Heart left ventricle (tissue), 13 donors: ENCODE measurements around the gene UBE2E2.

Experiments used
- CTCF ChIP-seq, 12 donors: fragments of 200-600 bp; sonication (generic) in 4 of 12; IDR thresholded peaks; one replicate each; pipeline versions ENCODE4 v1.5.0 to v1.8.0; 2018 to 2022; ENCODE audit warnings: antibody characterized with exemption in 12 of 12, mild to moderate bottlenecking in 5 of 12
- POLR2A ChIP-seq, 2 donors: fragments of 450-650 bp; IDR thresholded peaks; one replicate each; pipeline ENCODE4 v1.6.1; 2017; ENCODE audit warnings: antibody characterized with exemption in 2 of 2, mild to moderate bottlenecking in 2 of 2, moderate library complexity in 2 of 2
- donor health status: ischemic (EF 13 %, LVEDD 7.1; RV severe dilation, severe dysfunction).
- donor health status: DM: no; HTN: yes; CAD: no.
- donor health status: DM: no; HTN: no; CAD: no.
- donor health status: ischemic (EF 25% LVEDD 6.9; RV normal size, moderate dysfunction).
- donor health status: ischemic (EF 25% LVEDD 5.7; RV mildly dilated, moderate dysfunction).
- donor health status: ischemic (EF 35%, LVEDD 5.7; RV mildly dilated, moderate dysfunction).
- donor health status: nonischemic (EF 11% LVEDD 7.7; RV severe dilation, severe dysfunction).
- donor health status: DM: yes; HTN: yes; CAD: no.
- donor health status: PGD.
- donor health status: ischemic (EF 29% LVEDD 5.4; RV normal size, mild dysfunction).
- donor health status: nonischemic (EF 23%, LVEDD 6.1; RV moderate dilation, normal function).

GRCh38 chr3:23479026-23479425, 275.9 kb downstream of the UBE2E2 start:
- TF ChIP-seq CTCF (IDR thresholded peaks at IDR 0.05) (no peak), POLR2A (IDR thresholded peaks at IDR 0.05) (no peak)
